Activated CD4-positive, alpha-beta T cell treated with anti-CD3 and anti-CD28 coated beads for 24 hours (primary cell): ENCODE data around the gene AAK1.
A peak's percentile ranks its signal among the peaks of the same experiment; 100 is the strongest.

Experiments
- DNase-seq, 2 donors: peaks; one replicate each; pipeline ENCODE4 v3.0.0-alpha.2; 2020; ENCODE audit warnings: low read depth in 2 of 2

The AAK1 gene

GRCh38 chr2:69491864-69492263 is 151.7 kb downstream of the AAK1 start:
- no peak for DNase-seq

GRCh38 chr2:69490486-69490885 is 153.1 kb downstream of the AAK1 start:
- no peak for DNase-seq

GRCh38 chr2:69489793-69490192 is 153.7 kb downstream of the AAK1 start:
- DNase-seq = no peak

GRCh38 chr2:69483696-69484095 is 159.8 kb downstream of the AAK1 start:
- DNase-seq = no peak

- no peak for DNase-seq
Observed at GRCh38 chr2:69483024-69483423, 160.5 kb downstream of the AAK1 start.

- DNase-seq = no peak
Observed at GRCh38 chr2:69482471-69482870, 161.1 kb downstream of the AAK1 start.

GRCh38 chr2:69481421-69481820 is 162.1 kb downstream of the AAK1 start:
- DNase-seq = no peak

GRCh38 chr2:69477627-69478026 is 165.9 kb downstream of the AAK1 start:
- DNase-seq = no peak

GRCh38 chr2:69474688-69475087 is 168.9 kb downstream of the AAK1 start:
- DNase-seq = no peak

GRCh38 chr2:69471793-69472192 is 171.7 kb downstream of the AAK1 start:
- no peak for DNase-seq

- DNase-seq = no peak
Observed at GRCh38 chr2:69470911-69471310, 172.6 kb downstream of the AAK1 start.

- no peak for DNase-seq
Observed at GRCh38 chr2:69469784-69470183, 173.8 kb downstream of the AAK1 start.

GRCh38 chr2:69469375-69469774 is 174.2 kb downstream of the AAK1 start:
- no peak for DNase-seq

- DNase-seq = no peak
Observed at GRCh38 chr2:69466728-69467127, 176.8 kb downstream of the AAK1 start.

- no peak for DNase-seq
Observed at GRCh38 chr2:69465513-69466456, 177.8 kb downstream of the AAK1 start.

GRCh38 chr2:69464575-69464974 is 179.0 kb downstream of the AAK1 start:
- DNase-seq = no peak

GRCh38 chr2:69462780-69463179 is 180.8 kb downstream of the AAK1 start:
- no peak for DNase-seq

GRCh38 chr2:69461404-69461803 is 182.1 kb downstream of the AAK1 start:
- no peak for DNase-seq

- no peak for DNase-seq
Observed at GRCh38 chr2:69459936-69460335, 183.6 kb downstream of the AAK1 start.

- DNase-seq = no peak
Observed at GRCh38 chr2:69456950-69457445, 186.5 kb downstream of the AAK1 start.

GRCh38 chr2:69456154-69456553 is 187.4 kb downstream of the AAK1 start:
- DNase-seq = no peak

- no peak for DNase-seq
Observed at GRCh38 chr2:69454976-69455375, 188.6 kb downstream of the AAK1 start.

GRCh38 chr2:69453475-69454129 is 189.9 kb downstream of the AAK1 start:
- peak in 1 of 2 donors; percentile 1 for DNase-seq
